HAP-1 (cell line): ENCODE results near the gene GFM1.

Experiments
- DNase-seq, 2 experiments: peaks; one replicate each; pipeline ENCODE4 v3.0.0-alpha.2; 2016 to 2020; ENCODE audit warnings: low spot score in 2 of 2
- H3K27me3 ChIP-seq: fragments of 250-450 bp; sonication (Bioruptor Pico); 2 replicates; pipeline ENCODE4 v1.5.1; 2020; ENCODE audit warnings: low read depth, mild to moderate bottlenecking, moderate library complexity
- H3K36me3 ChIP-seq: fragments of 250-450 bp; sonication (Bioruptor Pico); replicated peaks from 2 replicates; pipeline ENCODE4 v1.5.1; 2020; ENCODE audit warnings: mild to moderate bottlenecking
- H3K4me1 ChIP-seq: fragments of 250-450 bp; sonication (Bioruptor Pico); 2 replicates; pipeline ENCODE4 v1.5.1; 2020; ENCODE audit warnings: mild to moderate bottlenecking
- H3K4me3 ChIP-seq: fragments of 250-450 bp; sonication (Bioruptor Pico); 2 replicates; pipeline ENCODE4 v1.5.1; 2020; ENCODE audit warnings: mild to moderate bottlenecking, moderate library complexity
- H3K9me3 ChIP-seq: fragments of 250-450 bp; sonication (Bioruptor Pico); 2 replicates; pipeline ENCODE4 v1.5.1; 2020; ENCODE audit warnings: mild to moderate bottlenecking, moderate library complexity
- in situ Hi-C: fragments of 300-500 bp; cut with MboI; formaldehyde crosslinking; loops from 3 replicates; pipeline ENCODE4 v1.14.3; 2020; ENCODE audit warnings: low sequenced_read_pairs, inconsistent platforms, mixed read lengths

Gene GFM1

GRCh38 chr3:158739078-158739477 lies 94.8 kb downstream of the GFM1 start:
- Histone ChIP-seq H3K27me3 (no peaks in the 10 kb centered on the region), H3K9me3 (no peaks in the 10 kb centered on the region; the same call in 1 of the 2 replicates), H3K4me3 (no peak overlapping the region), H3K4me1 (no peaks in the 10 kb centered on the region), H3K36me3 (no peaks in the 10 kb centered on the region)
- no peak for DNase-seq
- in situ Hi-C loops: no loop called here

GRCh38 chr3:158739661-158740060 lies 95.3 kb downstream of the GFM1 start:
- Histone ChIP-seq H3K9me3 (no peaks in the 10 kb centered on the region; the same call in 1 of the 2 replicates), H3K36me3 (no peaks in the 10 kb centered on the region), H3K4me3 (no peak overlapping the region), H3K4me1 (no peaks in the 10 kb centered on the region), H3K27me3 (no peaks in the 10 kb centered on the region)
- no peak for DNase-seq
- in situ Hi-C loops: no loop called here
